ENCODE measurements around the gene MUS81. TPM values are rescaled to one million over a fixed set of nuclear protein-coding genes. Genes with fewer than 3 reads are reported as not detected.

MUS81 gene
- total RNA-seq, 4 donors from 2014 or later = 19.9 to 41.8 (median 30.2) TPM

- TF ChIP-seq CTCF (IDR thresholded peaks at IDR 0.05; ENCODE audit: low read depth) = no peak
These were observed 42.2 kb upstream of the MUS81 start for GRCh38 chr11:65817835-65818680.

DNA sequence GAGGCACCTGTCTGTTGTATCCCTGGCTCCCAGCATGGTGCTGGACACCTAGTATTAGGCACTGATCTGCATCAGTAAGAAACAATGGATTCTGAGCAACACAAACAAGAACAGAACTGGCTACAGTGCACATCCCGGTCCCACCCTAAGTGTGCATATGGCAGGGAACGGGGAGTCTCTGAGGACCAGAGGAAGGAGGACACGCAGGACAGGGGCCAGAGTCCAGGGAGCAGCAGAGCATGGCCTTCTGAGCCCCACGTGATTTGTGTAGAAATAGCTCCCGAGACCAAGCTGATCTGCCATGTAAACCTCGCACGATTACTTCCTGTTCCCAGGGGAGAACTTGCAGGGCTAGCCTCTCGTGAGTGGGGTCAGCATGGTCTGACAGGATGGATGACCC is 39.1 kb upstream of the MUS81 start:
- TF ChIP-seq CTCF (IDR thresholded peaks at IDR 0.05; ENCODE audit: low read depth) = no peak

- TF ChIP-seq CTCF (IDR thresholded peaks at IDR 0.05; ENCODE audit: low read depth) = no peak
These were observed 37.3 kb upstream of the MUS81 start for GRCh38 chr11:65822776-65823528.

DNA sequence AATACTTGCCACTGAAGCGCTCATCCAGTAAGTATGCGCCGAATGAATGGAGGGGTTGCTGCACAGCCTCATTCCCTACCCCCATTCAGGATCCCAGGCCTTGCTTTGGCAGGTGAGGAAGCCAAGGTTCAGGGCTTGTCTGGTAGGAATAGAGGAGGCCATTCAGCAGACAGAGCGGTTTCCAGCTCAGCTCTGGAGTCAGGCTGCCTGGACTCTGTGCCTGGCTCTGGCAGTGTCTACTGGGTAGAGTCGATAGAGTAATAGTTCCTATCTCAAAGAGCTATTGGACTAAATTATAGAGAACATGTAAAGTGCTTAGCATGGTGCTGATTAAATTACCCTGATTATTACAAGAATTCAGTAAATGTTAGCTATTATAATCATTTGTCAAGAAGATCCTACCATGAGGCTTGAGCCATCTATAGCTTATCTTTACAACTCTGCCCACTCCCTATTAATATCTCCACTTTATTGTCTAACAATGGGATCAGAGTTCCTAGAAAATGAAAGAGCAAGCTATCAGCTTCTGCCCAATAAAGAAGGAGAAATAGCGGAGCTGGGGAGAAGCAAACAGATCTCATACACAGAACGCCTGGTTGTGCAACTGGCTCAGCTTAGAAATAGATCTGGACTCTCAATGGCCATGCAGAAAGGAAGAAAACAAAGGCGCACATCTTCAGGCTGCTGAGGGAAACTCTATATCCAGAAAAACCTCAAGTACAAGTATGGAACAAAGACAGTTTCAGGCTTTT is 33.1 kb upstream of the MUS81 start:
- no peak for TF ChIP-seq CTCF (IDR thresholded peaks at IDR 0.05; ENCODE audit: low read depth)

DNA sequence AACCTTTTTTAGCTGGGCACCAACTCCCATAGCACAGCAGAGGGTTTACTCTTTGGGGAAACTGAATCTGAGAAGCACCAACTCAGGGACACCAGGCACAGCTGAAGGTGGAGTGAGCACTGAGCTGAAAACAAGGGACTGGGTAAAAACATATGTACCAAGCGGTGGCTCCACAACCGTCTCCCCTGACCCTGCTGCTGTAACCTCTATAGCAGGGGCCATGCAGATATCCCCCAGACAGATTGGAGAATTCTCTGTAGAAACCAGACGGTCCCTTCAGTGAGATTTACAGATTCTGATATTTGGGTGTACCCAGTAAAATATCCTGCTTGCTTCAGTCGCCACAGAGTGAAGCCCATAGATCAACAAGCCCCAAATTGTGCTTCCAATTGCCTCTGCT is 30.8 kb upstream of the MUS81 start:
- TF ChIP-seq CTCF (IDR thresholded peaks at IDR 0.05; ENCODE audit: low read depth) = no peak

DNA sequence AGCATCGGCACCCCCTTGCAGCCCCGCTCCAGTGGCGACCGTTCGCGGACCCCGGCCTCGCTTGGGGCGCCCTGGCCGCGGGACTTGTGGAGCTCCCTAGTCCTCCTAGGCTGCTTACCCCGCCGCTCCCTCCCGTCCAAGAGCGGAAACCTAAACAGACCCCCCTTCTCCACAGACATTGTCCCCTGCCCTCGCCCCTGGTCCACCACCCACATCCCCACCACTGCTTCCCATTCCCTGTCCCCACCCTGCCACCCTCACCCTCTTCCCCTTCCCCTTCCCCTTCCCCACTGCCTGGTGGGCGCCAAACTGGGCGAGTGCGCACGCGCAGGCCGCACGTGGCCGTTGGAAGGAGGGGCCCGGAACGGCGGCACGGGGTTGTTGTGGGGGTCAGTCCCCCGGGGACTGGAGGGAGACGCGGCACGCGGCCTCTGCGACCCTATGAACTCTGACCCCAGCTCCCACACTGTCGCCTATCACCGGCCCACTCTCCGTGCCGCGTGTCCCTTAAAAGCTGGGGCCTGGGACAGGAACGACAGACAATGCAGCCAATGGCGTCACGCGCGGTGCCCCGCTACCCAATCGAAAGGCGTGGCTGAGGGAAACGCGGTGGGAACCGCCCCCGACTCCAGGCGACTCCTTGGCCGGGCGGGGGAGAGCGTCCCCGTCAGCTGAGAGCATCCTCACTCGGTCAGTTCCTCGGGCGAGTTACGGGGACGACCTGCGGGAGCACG is 26.8 kb upstream of the MUS81 start, which contains the start of gene SNX32:
Gene SNX32 (plus strand): TSS at position 667 of the 734 bp plus-strand sequence. CDS start 103 bp downstream, outside the sequence.
- TF ChIP-seq CTCF (IDR thresholded peaks at IDR 0.05; ENCODE audit: low read depth) = no peak
